ENCODE data around the gene DGKD. TPM values are rescaled to one million over a fixed set of nuclear protein-coding genes. Genes with fewer than 3 reads are reported as not detected.

The DGKD gene
- total and polyA plus RNA-seq, 2 experiments from 2014 or later: 3.9 to 4.0 TPM

- Histone ChIP-seq H3K9ac (no peak overlapping the region), H3K9me2 (ENCODE audit: insufficient read depth) (no peaks in the 10 kb centered on the region), H3K4me3 (no peak overlapping the region), H3K36me3 (ENCODE audit: low read depth) (peaks cover 29% of the 10 kb centered on the region), H3F3A (ENCODE audit: insufficient read depth) (peaks cover 11% of the 10 kb centered on the region; the same call in 1 of the 2 replicates), H3K27ac (no peak overlapping the region), H3K9me3 (ENCODE audit: low read depth) (peaks cover 3% of the 10 kb centered on the region), H3K4me1 (ENCODE audit: insufficient read depth) (no peaks in the 10 kb centered on the region), H2AFZ (no peak overlapping the region), H3K27me3 (replicated peaks; ENCODE audit: insufficient read depth) (no peaks in the 10 kb centered on the region), H4K20me1 (ENCODE audit: insufficient read depth) (0 out of 2 replicates have a peak, but pooled peaks cover 4% of the 10 kb centered on the region), H3K4me2 (ENCODE audit: unreplicated experiment) (no peak overlapping the region), H3K79me2 (ENCODE audit: insufficient read depth) (no peaks in the 10 kb centered on the region)
- in situ Hi-C loops (cut with MboI): no loop called here
- no peak for DNase-seq
- 92 to 95% methylated on average over 2 of the region's 2 CpGs for WGBS, 2 experiments (ENCODE audit: low coverage in 1 of 2, low lambda C conversion rate in 2 of 2, missing lambda C conversion rate in 2 of 2)
- no peak for TF ChIP-seq EZH2 (IDR thresholded peaks at IDR 0.05; ENCODE audit: insufficient read depth, poor library complexity, severe bottlenecking)
- no peak for TF ChIP-seq EZH2phosphoT487 (IDR thresholded peaks at IDR 0.05; ENCODE audit: insufficient read depth, low read depth)
Observed at GRCh38 chr2:233499928-233500327, 145.6 kb downstream of the DGKD start.

GRCh38 chr2:233501198-233502076 lies 147.1 kb downstream of the DGKD start:
- H3K9ac ChIP-seq: no peak overlapping the region
- in situ Hi-C loops (cut with MboI): no loop called here
- no peaks in the 10 kb centered on the region for H3K79me2 ChIP-seq (ENCODE audit: insufficient read depth)
- TF ChIP-seq EZH2phosphoT487 (IDR thresholded peaks at IDR 0.05; ENCODE audit: insufficient read depth, low read depth) (no peak), EZH2 (IDR thresholded peaks at IDR 0.05; ENCODE audit: insufficient read depth, poor library complexity, severe bottlenecking) (no peak)
- H4K20me1 ChIP-seq (ENCODE audit: insufficient read depth): 0 out of 2 replicates have a peak, but pooled peaks cover 4% of the 10 kb centered on the region
- H3K4me1 ChIP-seq (ENCODE audit: insufficient read depth): no peaks in the 10 kb centered on the region
- no peak overlapping the region for H2AFZ ChIP-seq
- H3K36me3 ChIP-seq (ENCODE audit: low read depth): peaks cover 35% of the 10 kb centered on the region
- H3K4me2 ChIP-seq (ENCODE audit: unreplicated experiment): no peak overlapping the region
- no peak overlapping the region for H3K4me3 ChIP-seq
- no peaks in the 10 kb centered on the region for H3K27me3 ChIP-seq (replicated peaks; ENCODE audit: insufficient read depth)
- WGBS, 2 experiments (ENCODE audit: low coverage in 1 of 2, low lambda C conversion rate in 2 of 2, missing lambda C conversion rate in 2 of 2): 93 to 95% methylated on average over 3 of the region's 3 CpGs
- peaks cover 3% of the 10 kb centered on the region for H3K9me3 ChIP-seq (ENCODE audit: low read depth)
- H3K9me2 ChIP-seq (ENCODE audit: insufficient read depth): no peaks in the 10 kb centered on the region
- peak; percentile 24 for DNase-seq
- H3K27ac ChIP-seq: no peak overlapping the region
- peaks cover 11% of the 10 kb centered on the region; the same call in 1 of the 2 replicates for H3F3A ChIP-seq (ENCODE audit: insufficient read depth)

DNA sequence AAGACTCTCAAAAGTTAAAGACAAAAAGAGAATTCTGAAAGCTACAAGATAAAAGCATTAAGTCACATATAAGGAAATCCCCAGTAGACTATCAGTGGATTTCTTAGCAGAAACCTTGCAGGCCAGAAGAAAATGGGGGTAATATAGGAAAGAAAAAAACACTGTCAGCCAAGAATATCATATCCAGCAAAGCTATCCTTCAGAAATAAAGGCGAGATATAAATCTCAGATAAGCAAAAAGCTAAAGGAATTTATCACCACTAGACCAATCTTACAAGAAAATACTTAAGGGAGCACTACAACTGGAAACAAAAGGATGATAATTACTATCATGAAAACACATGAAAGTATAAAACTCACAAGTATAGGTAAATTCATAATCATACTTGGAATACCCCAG lies 149.2 kb downstream of the DGKD start:
- no peaks in the 10 kb centered on the region for H3K79me2 ChIP-seq (ENCODE audit: insufficient read depth)
- H3K4me1 ChIP-seq (ENCODE audit: insufficient read depth): no peaks in the 10 kb centered on the region
- WGBS, 2 experiments (ENCODE audit: low coverage in 1 of 2, low lambda C conversion rate in 2 of 2, missing lambda C conversion rate in 2 of 2): 72 to 91% methylated on average over 1 of the region's 1 CpG
- TF ChIP-seq EZH2phosphoT487 (IDR thresholded peaks at IDR 0.05; ENCODE audit: insufficient read depth, low read depth) (no peak), EZH2 (IDR thresholded peaks at IDR 0.05; ENCODE audit: insufficient read depth, poor library complexity, severe bottlenecking) (no peak)
- no peak overlapping the region for H3K27ac ChIP-seq
- H3K27me3 ChIP-seq (replicated peaks; ENCODE audit: insufficient read depth): no peaks in the 10 kb centered on the region
- in situ Hi-C loops (cut with MboI): no loop called here
- H3K36me3 ChIP-seq (ENCODE audit: low read depth): peaks cover 24% of the 10 kb centered on the region; the same call in 1 of the 2 replicates
- no peak overlapping the region for H3K9ac ChIP-seq
- peaks cover 11% of the 10 kb centered on the region; the same call in 1 of the 2 replicates for H3F3A ChIP-seq (ENCODE audit: insufficient read depth)
- H3K4me3 ChIP-seq: no peak overlapping the region
- H3K9me3 ChIP-seq (ENCODE audit: low read depth): peaks cover 3% of the 10 kb centered on the region
- 0 out of 2 replicates have a peak, but pooled peaks cover 4% of the 10 kb centered on the region for H4K20me1 ChIP-seq (ENCODE audit: insufficient read depth)
- DNase-seq: no peak
- H2AFZ ChIP-seq: no peak overlapping the region
- no peaks in the 10 kb centered on the region for H3K9me2 ChIP-seq (ENCODE audit: insufficient read depth)
- H3K4me2 ChIP-seq (ENCODE audit: unreplicated experiment): no peak overlapping the region

DNA sequence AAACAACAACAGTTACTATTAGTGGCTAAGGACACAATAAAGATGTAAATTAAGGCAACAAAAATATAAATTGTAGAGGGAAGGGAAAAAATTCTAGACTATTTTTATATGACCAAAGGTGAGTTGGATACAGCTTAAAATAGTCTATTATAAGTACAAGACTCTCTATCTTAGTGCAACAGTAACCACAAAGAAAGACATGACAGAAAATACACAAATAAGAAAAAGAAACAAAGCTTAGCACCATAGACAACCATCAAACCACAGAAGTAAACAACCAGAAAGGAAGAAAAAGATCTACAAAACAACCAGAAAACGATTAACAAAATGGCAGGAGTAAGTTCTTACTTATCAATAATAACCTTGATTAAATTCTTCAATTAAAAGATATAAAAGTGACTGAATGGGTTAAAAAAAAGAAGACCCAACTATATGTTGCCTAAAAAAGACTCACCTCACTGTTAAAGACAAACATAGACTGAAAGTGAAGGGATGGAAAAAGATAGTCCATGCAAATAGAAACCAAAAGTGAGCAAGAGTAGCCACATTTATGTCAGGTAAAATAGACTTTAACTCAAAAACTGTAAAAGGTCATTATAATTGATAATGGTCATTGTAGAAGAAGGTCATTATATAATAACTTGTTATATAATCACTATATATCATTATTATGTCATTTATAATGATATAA lies 149.8 kb downstream of the DGKD start:
- peaks cover 11% of the 10 kb centered on the region; the same call in 1 of the 2 replicates for H3F3A ChIP-seq (ENCODE audit: insufficient read depth)
- no peaks in the 10 kb centered on the region for H3K9me2 ChIP-seq (ENCODE audit: insufficient read depth)
- no peak overlapping the region for H3K4me3 ChIP-seq
- no peak for DNase-seq
- no peak overlapping the region for H3K9ac ChIP-seq
- 81 to 88% methylated on average over 1 of the region's 1 CpG for WGBS, 2 experiments (ENCODE audit: low coverage in 1 of 2, low lambda C conversion rate in 2 of 2, missing lambda C conversion rate in 2 of 2)
- no peak overlapping the region for H3K27ac ChIP-seq
- no peak overlapping the region for H2AFZ ChIP-seq
- H3K27me3 ChIP-seq (replicated peaks; ENCODE audit: insufficient read depth): no peaks in the 10 kb centered on the region
- no peak overlapping the region for H3K4me2 ChIP-seq (ENCODE audit: unreplicated experiment)
- TF ChIP-seq EZH2 (IDR thresholded peaks at IDR 0.05; ENCODE audit: insufficient read depth, poor library complexity, severe bottlenecking) (no peak), EZH2phosphoT487 (IDR thresholded peaks at IDR 0.05; ENCODE audit: insufficient read depth, low read depth) (no peak)
- H3K36me3 ChIP-seq (ENCODE audit: low read depth): peaks cover 23% of the 10 kb centered on the region; the same call in 1 of the 2 replicates
- H3K4me1 ChIP-seq (ENCODE audit: insufficient read depth): no peaks in the 10 kb centered on the region
- in situ Hi-C loops (cut with MboI): no loop called here
- no peaks in the 10 kb centered on the region for H3K79me2 ChIP-seq (ENCODE audit: insufficient read depth)
- H3K9me3 ChIP-seq (ENCODE audit: low read depth): peaks cover 3% of the 10 kb centered on the region
- H4K20me1 ChIP-seq (ENCODE audit: insufficient read depth): 0 out of 2 replicates have a peak, but pooled peaks cover 4% of the 10 kb centered on the region

Measured in GM23248 (cell line).